Hepatocyte (in vitro differentiated cells): Measurements from ENCODE around the gene LYPLA2. TPM values are rescaled to one million over a fixed set of nuclear protein-coding genes. Genes with fewer than 3 reads are reported as not detected.

Experiments
- DNase-seq: peaks from one replicate; pipeline ENCODE4 v3.0.0-alpha.2; 2016; ENCODE audit warnings: low spot score
- H2AFZ ChIP-seq: fragments of 200-600 bp; sonication (generic); 2 replicates; pipeline ENCODE4 v1.6.0; 2016; ENCODE audit warnings: antibody characterized with exemption, mild to moderate bottlenecking
- H3K27ac ChIP-seq: fragments of 200-600 bp; sonication (generic); 2 replicates; pipeline ENCODE4 v1.5.1; 2016; ENCODE audit warnings: mild to moderate bottlenecking
- H3K27me3 ChIP-seq: fragments of 200-600 bp; sonication (generic); 2 replicates; pipeline ENCODE4 v1.6.1; 2016
- H3K36me3 ChIP-seq: fragments of 200-600 bp; sonication (generic); replicated peaks from 2 replicates; pipeline ENCODE4 v1.5.1; 2016; ENCODE audit warnings: low read depth; ENCODE audit not compliant: insufficient read depth
- H3K4me1 ChIP-seq: fragments of 200-600 bp; sonication (generic); 2 replicates; pipeline ENCODE4 v1.5.1; 2016; ENCODE audit warnings: mild to moderate bottlenecking, moderate library complexity; ENCODE audit not compliant: insufficient read depth
- H3K4me2 ChIP-seq: fragments of 200-600 bp; sonication (generic); 2 replicates; pipeline ENCODE4 v1.6.0; 2016
- H3K4me3 ChIP-seq: fragments of 200-600 bp; sonication (generic); 2 replicates; pipeline ENCODE4 v1.5.1; 2016; ENCODE audit warnings: mild to moderate bottlenecking
- H3K79me2 ChIP-seq: fragments of 200-600 bp; sonication (generic); 2 replicates; pipeline ENCODE4 v1.6.0; 2017; ENCODE audit warnings: mild to moderate bottlenecking
- H3K9me2 ChIP-seq: fragments of 200-600 bp; sonication (generic); replicated peaks from 2 replicates; pipeline ENCODE4 v1.6.0; 2017; ENCODE audit warnings: mild to moderate bottlenecking; ENCODE audit not compliant: insufficient read depth
- H3K9me3 ChIP-seq: fragments of 200-600 bp; sonication (generic); 2 replicates; pipeline ENCODE4 v1.5.1; 2016; ENCODE audit warnings: low read depth, mild to moderate bottlenecking
- H4K20me1 ChIP-seq: fragments of 200-600 bp; sonication (generic); 2 replicates; pipeline ENCODE4 v1.6.0; 2016; ENCODE audit warnings: mild to moderate bottlenecking; ENCODE audit not compliant: insufficient read depth, poor library complexity, severe bottlenecking
- CTCF ChIP-seq: fragments of 200-600 bp; sonication (generic); IDR thresholded peaks from 2 replicates; pipeline ENCODE4 v1.5.1; 2016; ENCODE audit warnings: antibody characterized with exemption, mild to moderate bottlenecking; ENCODE audit not compliant: poor library complexity
- EZH2 ChIP-seq: fragments of 200-600 bp; sonication (generic); IDR thresholded peaks from 2 replicates; pipeline ENCODE4 v1.6.1; 2016; ENCODE audit warnings: antibody characterized with exemption, mild to moderate bottlenecking, borderline replicate concordance
- EZH2phosphoT487 ChIP-seq: fragments of 200-600 bp; sonication (generic); IDR thresholded peaks from one replicate; pipeline ENCODE4 v1.6.1; 2018; ENCODE audit warnings: antibody characterized with exemption, mild to moderate bottlenecking, low read depth, moderate library complexity; ENCODE audit not compliant: unreplicated experiment, severe bottlenecking
- WGBS: methylation state at CpG from one replicate; pipeline ENCODE4 v1.1.6; 2016; ENCODE audit warnings: low lambda C conversion rate; ENCODE audit errors: missing lambda C conversion rate; 5-methylcytosine and 5-hydroxymethylcytosine counted together
- polyA plus RNA-seq: library from polyadenylated mRNA; unstranded; fragments of >200 nt; fragmentation: Nextera tagmentation; extraction: Ambion mirVana; gene quantifications from 2 replicates; pipeline ENCODE4 v1.2.1, GENCODE V29; 2016
- total RNA-seq: library from RNA; depleted of rRNA; stranded (reverse); fragments of >200 nt; gene quantifications from 2 replicates; pipeline ENCODE4 v1.2.3, GENCODE V29; 2014

LYPLA2 gene
- total and polyA plus RNA-seq, 2 experiments from 2014 or later: 73.2 to 162 TPM

GRCh38 chr1:23756676-23757075 lies 34.3 kb upstream of the LYPLA2 start:
- H3K4me2 ChIP-seq: no peak overlapping the region
- H3K4me1 ChIP-seq: no peaks in the 10 kb centered on the region
- H2AFZ ChIP-seq: no peak overlapping the region
- H3K9me2 ChIP-seq: no peaks in the 10 kb centered on the region
- peaks cover 7% of the 10 kb centered on the region for H4K20me1 ChIP-seq
- no peak for DNase-seq
- no peaks in the 10 kb centered on the region for H3K9me3 ChIP-seq
- peaks cover 14% of the 10 kb centered on the region for H3K79me2 ChIP-seq
- H3K4me3 ChIP-seq: no peak overlapping the region
- H3K27me3 ChIP-seq: no peaks in the 10 kb centered on the region
- H3K36me3 ChIP-seq: no peaks in the 10 kb centered on the region
- TF ChIP-seq EZH2: no peak
- no peak for TF ChIP-seq CTCF
- TF ChIP-seq EZH2phosphoT487: no peak
- WGBS: 96% methylated on average over 3 of the region's 3 CpGs
- no peak overlapping the region for H3K27ac ChIP-seq

GRCh38 chr1:23757812-23758211 lies 33.1 kb upstream of the LYPLA2 start:
- WGBS: 88% methylated on average over 1 of the region's 1 CpG
- H3K79me2 ChIP-seq: peaks cover 7% of the 10 kb centered on the region
- no peaks in the 10 kb centered on the region for H3K4me1 ChIP-seq
- TF ChIP-seq EZH2 (no peak), CTCF (no peak), EZH2phosphoT487 (no peak)
- peaks cover 3% of the 10 kb centered on the region for H4K20me1 ChIP-seq
- no peak overlapping the region for H2AFZ ChIP-seq
- H3K36me3 ChIP-seq: no peaks in the 10 kb centered on the region
- no peak overlapping the region for H3K4me2 ChIP-seq
- DNase-seq: no peak
- no peak overlapping the region for H3K4me3 ChIP-seq
- no peak overlapping the region for H3K27ac ChIP-seq
- H3K9me3 ChIP-seq: no peaks in the 10 kb centered on the region
- no peaks in the 10 kb centered on the region for H3K27me3 ChIP-seq
- no peaks in the 10 kb centered on the region for H3K9me2 ChIP-seq

GRCh38 chr1:23759277-23759676 lies 31.7 kb upstream of the LYPLA2 start:
- DNase-seq: no peak
- no peaks in the 10 kb centered on the region for H3K27me3 ChIP-seq
- no peaks in the 10 kb centered on the region for H3K4me1 ChIP-seq
- no peak overlapping the region for H3K27ac ChIP-seq
- no peaks in the 10 kb centered on the region for H3K9me2 ChIP-seq
- TF ChIP-seq EZH2 (no peak), EZH2phosphoT487 (no peak), CTCF (no peak)
- H4K20me1 ChIP-seq: peaks cover 3% of the 10 kb centered on the region
- H3K4me3 ChIP-seq: no peak overlapping the region
- H3K9me3 ChIP-seq: no peaks in the 10 kb centered on the region
- no peaks in the 10 kb centered on the region for H3K36me3 ChIP-seq
- WGBS: 70% methylated on average over 4 of the region's 4 CpGs
- peaks cover 7% of the 10 kb centered on the region for H3K79me2 ChIP-seq
- no peak overlapping the region for H3K4me2 ChIP-seq
- H2AFZ ChIP-seq: no peak overlapping the region

- no peaks in the 10 kb centered on the region for H4K20me1 ChIP-seq
- no peaks in the 10 kb centered on the region for H3K4me1 ChIP-seq
- peaks cover 4% of the 10 kb centered on the region for H3K79me2 ChIP-seq
- 72% methylated on average over 7 of the region's 7 CpGs for WGBS
- no peaks in the 10 kb centered on the region for H3K9me3 ChIP-seq
- H3K27ac ChIP-seq: no peak overlapping the region
- TF ChIP-seq EZH2 (no peak), EZH2phosphoT487 (no peak), CTCF (no peak)
- no peaks in the 10 kb centered on the region for H3K27me3 ChIP-seq
- no peaks in the 10 kb centered on the region for H3K36me3 ChIP-seq
- H3K9me2 ChIP-seq: no peaks in the 10 kb centered on the region
- no peak for DNase-seq
- H2AFZ ChIP-seq: no peak overlapping the region
- no peak overlapping the region for H3K4me3 ChIP-seq
- no peak overlapping the region for H3K4me2 ChIP-seq
Measured at GRCh38 chr1:23763041-23763577, 27.8 kb upstream of the LYPLA2 start.
